MM.1S (cell line): ENCODE results near the gene DAG1.

Experiments
- DNase-seq: peaks from one replicate; pipeline ENCODE4 v3.0.0-alpha.2; 2015
- H2AFZ ChIP-seq: fragments of 300-600 bp; sonication (generic); 2 replicates; pipeline ENCODE4 v1.6.0; 2016; ENCODE audit warnings: antibody characterized with exemption, low read length
- H3F3A ChIP-seq: fragments of 300-600 bp; sonication (generic); 2 replicates; pipeline ENCODE4 v1.6.1; 2016; ENCODE audit warnings: mild to moderate bottlenecking, antibody characterized with exemption, low read length, moderate library complexity, mixed read lengths; ENCODE audit not compliant: insufficient read depth
- H3K27ac ChIP-seq: fragments of 300-600 bp; sonication (generic); 2 replicates; pipeline ENCODE4 v1.5.1; 2016; ENCODE audit warnings: mild to moderate bottlenecking, low read length
- H3K27me3 ChIP-seq: fragments of 300-600 bp; sonication (generic); replicated peaks from 2 replicates; pipeline ENCODE4 v1.6.0; 2016; ENCODE audit warnings: low read length; ENCODE audit not compliant: insufficient read depth
- H3K36me3 ChIP-seq: fragments of 300-600 bp; sonication (generic); replicated peaks from 2 replicates; pipeline ENCODE4 v1.6.1; 2016; ENCODE audit warnings: mild to moderate bottlenecking, low read length, mixed read lengths; ENCODE audit not compliant: insufficient read depth
- H3K4me1 ChIP-seq: fragments of 300-600 bp; sonication (generic); 2 replicates; pipeline ENCODE4 v1.6.1; 2016; ENCODE audit warnings: low read length, mixed read lengths
- H3K4me2 ChIP-seq: fragments of 300-600 bp; sonication (generic); 2 replicates; pipeline ENCODE4 v1.6.0; 2016; ENCODE audit warnings: low read depth, low read length
- H3K4me3 ChIP-seq: fragments of 300-600 bp; sonication (generic); 2 replicates; pipeline ENCODE4 v1.5.1; 2016; ENCODE audit warnings: low read length, mixed read lengths
- H3K79me2 ChIP-seq: fragments of 300-600 bp; sonication (generic); 2 replicates; pipeline ENCODE4 v1.6.1; 2016; ENCODE audit warnings: mixed run types, low read length, mixed read lengths
- H3K9ac ChIP-seq: fragments of 300-600 bp; sonication (generic); 2 replicates; pipeline ENCODE4 v1.6.1; 2016; ENCODE audit warnings: low read length, mixed read lengths
- H3K9me2 ChIP-seq: fragments of 300-600 bp; sonication (generic); replicated peaks from 2 replicates; pipeline ENCODE4 v1.6.1; 2016; ENCODE audit warnings: mild to moderate bottlenecking, low read length, mixed read lengths; ENCODE audit not compliant: insufficient read depth
- H3K9me3 ChIP-seq: fragments of 300-600 bp; sonication (generic); replicated peaks from 2 replicates; pipeline ENCODE4 v1.6.1; 2016; ENCODE audit warnings: mild to moderate bottlenecking, low read length, mixed read lengths; ENCODE audit not compliant: insufficient read depth
- H4K20me1 ChIP-seq: fragments of 300-600 bp; sonication (generic); 2 replicates; pipeline ENCODE4 v1.6.1; 2016; ENCODE audit warnings: mild to moderate bottlenecking, low read length, moderate library complexity, mixed read lengths; ENCODE audit not compliant: insufficient read depth
- CTCF ChIP-seq: fragments of 300-600 bp; sonication (generic); IDR thresholded peaks from 2 replicates; pipeline ENCODE4 v1.5.1; 2016; ENCODE audit warnings: antibody characterized with exemption, low read length, mixed read lengths
- EZH2 ChIP-seq: fragments of 300-600 bp; sonication (generic); optimal IDR thresholded peaks from 2 replicates; pipeline ENCODE3; 2017; ENCODE audit warnings: low read depth, mild to moderate bottlenecking, antibody characterized with exemption, low read length, mixed read lengths
- EZH2phosphoT487 ChIP-seq: fragments of 300-600 bp; sonication (generic); IDR thresholded peaks from 2 replicates; pipeline ENCODE4 v1.6.1; 2018; ENCODE audit warnings: antibody characterized with exemption, low read length

Gene DAG1

GRCh38 chr3:49512781-49513355 lies 42.8 kb downstream of the DAG1 start:
- Histone ChIP-seq H3K4me1 (no peaks in the 10 kb centered on the region), H3K27me3 (no peaks in the 10 kb centered on the region), H4K20me1 (no peaks in the 10 kb centered on the region), H3F3A (no peaks in the 10 kb centered on the region), H3K4me2 (no peak overlapping the region), H3K9ac (no peak overlapping the region), H3K36me3 (peaks cover 3% of the 10 kb centered on the region; the same call in 1 of the 2 replicates), H3K27ac (no peak overlapping the region), H3K79me2 (0 out of 2 replicates have a peak, but pooled peaks cover 3% of the 10 kb centered on the region), H3K9me3 (no peaks in the 10 kb centered on the region), H3K9me2 (no peaks in the 10 kb centered on the region), H3K4me3 (no peak overlapping the region), H2AFZ (no peak overlapping the region)
- DNase-seq = no peak
- no peak for TF ChIP-seq EZH2phosphoT487

- Histone ChIP-seq H3K27me3 (no peaks in the 10 kb centered on the region), H3F3A (no peaks in the 10 kb centered on the region), H2AFZ (no peak overlapping the region), H3K9me2 (no peaks in the 10 kb centered on the region), H3K79me2 (0 out of 2 replicates have a peak, but pooled peaks cover 5% of the 10 kb centered on the region), H3K4me1 (no peaks in the 10 kb centered on the region), H4K20me1 (no peaks in the 10 kb centered on the region), H3K4me2 (no peak overlapping the region), H3K36me3 (peaks cover 3% of the 10 kb centered on the region; the same call in 1 of the 2 replicates), H3K27ac (no peak overlapping the region), H3K9me3 (no peaks in the 10 kb centered on the region), H3K4me3 (no peak overlapping the region), H3K9ac (no peak overlapping the region)
- no peak for DNase-seq
- no peak for TF ChIP-seq EZH2phosphoT487
- no peak for TF ChIP-seq EZH2
- no peak for TF ChIP-seq CTCF
Measured at GRCh38 chr3:49513494-49514124, 43.5 kb downstream of the DAG1 start.

GRCh38 chr3:49518016-49518415 lies 47.9 kb downstream of the DAG1 start:
- Histone ChIP-seq H3K4me1 (peaks cover 9% of the 10 kb centered on the region; the same call in 1 of the 2 replicates), H3K36me3 (no peaks in the 10 kb centered on the region; the same call in 1 of the 2 replicates), H3K9me2 (no peaks in the 10 kb centered on the region), H3K4me3 (no peak overlapping the region), H3K4me2 (no peak overlapping the region), H4K20me1 (no peaks in the 10 kb centered on the region), H3K27ac (no peak overlapping the region), H3F3A (no peaks in the 10 kb centered on the region), H3K9ac (no peak overlapping the region), H3K27me3 (no peaks in the 10 kb centered on the region), H3K9me3 (no peaks in the 10 kb centered on the region), H2AFZ (no peak overlapping the region), H3K79me2 (0 out of 2 replicates have a peak, but pooled peaks cover 5% of the 10 kb centered on the region)
- TF ChIP-seq CTCF = no peak
- no peak for TF ChIP-seq EZH2
- TF ChIP-seq EZH2phosphoT487 = no peak
- no peak for DNase-seq

GRCh38 chr3:49518441-49518840 lies 48.4 kb downstream of the DAG1 start:
- Histone ChIP-seq H3K27ac (no peak overlapping the region), H4K20me1 (no peaks in the 10 kb centered on the region), H3K79me2 (0 out of 2 replicates have a peak, but pooled peaks cover 5% of the 10 kb centered on the region), H3K4me1 (peaks cover 9% of the 10 kb centered on the region; the same call in 1 of the 2 replicates), H3F3A (no peaks in the 10 kb centered on the region), H3K27me3 (no peaks in the 10 kb centered on the region), H2AFZ (no peak overlapping the region), H3K9ac (no peak overlapping the region), H3K9me3 (no peaks in the 10 kb centered on the region), H3K4me2 (no peak overlapping the region), H3K36me3 (no peaks in the 10 kb centered on the region; the same call in 1 of the 2 replicates), H3K9me2 (no peaks in the 10 kb centered on the region), H3K4me3 (no peak overlapping the region)
- DNase-seq = no peak
- no peak for TF ChIP-seq CTCF
- TF ChIP-seq EZH2 = no peak
- no peak for TF ChIP-seq EZH2phosphoT487
